IMR-90 (cell line): ENCODE data around the gene CACNB2. TPM values are rescaled to one million over a fixed set of nuclear protein-coding genes. Genes with fewer than 3 reads are reported as not detected.

ENCODE experiments used
- ATAC-seq: fragments of 200-7000 bp; cut with Tn5 transposase; 2 replicates; pipeline ENCODE4 v1.9.1; 2020; ENCODE audit warnings: low read depth, mild to moderate bottlenecking, moderate library complexity
- BruUV-seq: library from RNA; stranded (reverse); fragments of 400-500 nt; replicated peaks from 2 replicates; lab custom pipeline; 2021; lab: Mats Ljungman, UMichigan
- CTCF ChIA-PET: fragments of 300-600 bp; formaldehyde crosslinking; extraction: SDS; loops from one replicate; lab custom pipeline; 2021; ENCODE audit warnings: antibody characterized with exemption; lab: Yijun Ruan, JAX
- POLR2A ChIA-PET: fragments of 300-600 bp; sonication (Branson Sonifier 250); formaldehyde crosslinking; loops from one replicate; lab custom pipeline; 2022; ENCODE audit warnings: antibody characterized with exemption; ENCODE audit not compliant: unreplicated experiment; lab: Charles Lee
- DNase-seq: peaks from one replicate; pipeline ENCODE4 v3.0.0; 2013
- H2AFZ ChIP-seq: replicated peaks from 2 replicates; pipeline ENCODE3; 2013; ENCODE audit warnings: low read length, mild to moderate bottlenecking; ENCODE audit not compliant: poor library complexity
- H2AK5ac ChIP-seq: 2 replicates; pipeline ENCODE4 v1.6.1; 2013; ENCODE audit warnings: low read depth, low read length, inconsistent platforms
- H2AK9ac ChIP-seq: replicated peaks from 2 replicates; pipeline ENCODE3; 2013; ENCODE audit warnings: mild to moderate bottlenecking, low read depth, low read length, moderate library complexity; ENCODE audit not compliant: poor library complexity
- H2BK120ac ChIP-seq: 2 replicates; pipeline ENCODE4 v1.6.1; 2013; ENCODE audit warnings: low read depth, low read length, inconsistent platforms
- H2BK15ac ChIP-seq: 3 replicates; pipeline ENCODE4 v1.6.1; 2013; ENCODE audit warnings: low read depth, low read length, inconsistent platforms
- H2BK20ac ChIP-seq: 2 replicates; pipeline ENCODE4 v1.6.1; 2013; ENCODE audit warnings: low read depth, mild to moderate bottlenecking, inconsistent platforms, low read length, moderate library complexity
- H2BK5ac ChIP-seq: 2 replicates; pipeline ENCODE4 v1.6.1; 2013; ENCODE audit warnings: mild to moderate bottlenecking, low read depth, low read length, inconsistent platforms; ENCODE audit not compliant: poor library complexity, severe bottlenecking
- H3K14ac ChIP-seq: replicated peaks from 2 replicates; pipeline ENCODE4 v1.6.1; 2013; ENCODE audit warnings: low read depth, low read length, inconsistent platforms
- H3K18ac ChIP-seq: 2 replicates; pipeline ENCODE4 v1.6.1; 2013; ENCODE audit warnings: low read depth, low read length, control low read depth
- H3K23ac ChIP-seq: 2 replicates; pipeline ENCODE4 v1.6.1; 2013; ENCODE audit warnings: low read depth, low read length, inconsistent platforms
- H3K27ac ChIP-seq: 2 replicates; pipeline ENCODE4 v1.5.1; 2013; ENCODE audit warnings: mild to moderate bottlenecking, control low read depth, low read length; ENCODE audit not compliant: insufficient read depth
- H3K27me3 ChIP-seq: 2 replicates; pipeline ENCODE4 v1.6.1; 2013; ENCODE audit warnings: low read length; ENCODE audit not compliant: control insufficient read depth, insufficient read depth
- H3K36me3 ChIP-seq: 2 replicates; pipeline ENCODE4 v1.6.1; 2013; ENCODE audit warnings: low read length, mixed read lengths; ENCODE audit not compliant: control insufficient read depth, insufficient read depth
- H3K4ac ChIP-seq: 2 replicates; pipeline ENCODE4 v1.6.1; 2013; ENCODE audit warnings: low read depth, low read length, inconsistent platforms
- H3K4me1 ChIP-seq: 2 replicates; pipeline ENCODE4 v1.6.1; 2013; ENCODE audit warnings: low read length, mixed read lengths; ENCODE audit not compliant: control insufficient read depth, insufficient read depth
- H3K4me2 ChIP-seq: 2 replicates; pipeline ENCODE4 v1.6.1; 2013; ENCODE audit warnings: low read depth, mild to moderate bottlenecking, control low read depth, low read length, moderate library complexity
- H3K4me3 ChIP-seq: 2 replicates; pipeline ENCODE4 v1.5.1; 2013; ENCODE audit warnings: low read depth, mild to moderate bottlenecking, control low read depth, low read length, moderate library complexity; ENCODE audit not compliant: insufficient read depth
- H3K56ac ChIP-seq: 2 replicates; pipeline ENCODE4 v1.6.1; 2013; ENCODE audit warnings: low read length, inconsistent platforms; ENCODE audit not compliant: insufficient read depth; ENCODE audit errors: extremely low read depth
- H3K79me1 ChIP-seq, 2 experiments: 2 replicates each; pipeline ENCODE4 v1.6.1; 2013; ENCODE audit warnings: low read length in 2 of 2, inconsistent platforms in 1 of 2, low read depth in 1 of 2
- H3K9ac ChIP-seq: 2 replicates; pipeline ENCODE4 v1.6.1; 2013; ENCODE audit warnings: low read depth, low read length, control low read depth
- H3K9me1 ChIP-seq: 2 replicates; pipeline ENCODE4 v1.6.1; 2013; ENCODE audit warnings: low read length, inconsistent platforms; ENCODE audit not compliant: insufficient read depth
- H3K9me3 ChIP-seq: 2 replicates; pipeline ENCODE4 v1.6.1; 2013; ENCODE audit warnings: low read length; ENCODE audit not compliant: control insufficient read depth, insufficient read depth
- H4K20me1 ChIP-seq: 2 replicates; pipeline ENCODE4 v1.6.1; 2013; ENCODE audit warnings: low read length, inconsistent platforms; ENCODE audit not compliant: insufficient read depth
- H4K5ac ChIP-seq: 2 replicates; pipeline ENCODE4 v1.6.1; 2013; ENCODE audit warnings: mild to moderate bottlenecking, low read depth, low read length, control low read depth
- H4K8ac ChIP-seq, 2 experiments: 2 replicates each; pipeline ENCODE4 v1.6.1; 2013; ENCODE audit warnings: low read depth in 2 of 2, low read length in 2 of 2, control low read depth in 1 of 2, inconsistent platforms in 1 of 2
- H4K91ac ChIP-seq: 2 replicates; pipeline ENCODE4 v1.6.1; 2013; ENCODE audit warnings: low read depth, low read length, inconsistent platforms; ENCODE audit not compliant: insufficient read depth
- BHLHE40 ChIP-seq: fragments of 150-350 bp; IDR thresholded peaks from 2 replicates; pipeline ENCODE4 v1.6.1; 2016; ENCODE audit warnings: mild to moderate bottlenecking, low read depth, low read length
- CEBPB ChIP-seq: IDR thresholded peaks from 2 replicates; pipeline ENCODE4 v1.6.1; 2012; ENCODE audit warnings: low read depth, low read length, improper control_type of control experiment
- CHD1 ChIP-seq: IDR thresholded peaks from 2 replicates; pipeline ENCODE4 v1.6.1; 2012; ENCODE audit warnings: low read depth, low read length, improper control_type of control experiment
- FOS ChIP-seq: fragments of 150-350 bp; IDR thresholded peaks from 2 replicates; pipeline ENCODE4 v1.6.1; 2016; ENCODE audit warnings: low read depth, low read length
- MAFK ChIP-seq: IDR thresholded peaks from 2 replicates; pipeline ENCODE4 v1.6.1; 2012; ENCODE audit warnings: low read depth, low read length, improper control_type of control experiment
- POLR2A ChIP-seq: IDR thresholded peaks from 2 replicates; pipeline ENCODE4 v1.6.1; 2012; ENCODE audit warnings: mild to moderate bottlenecking, low read depth, low read length
- RAD21 ChIP-seq: IDR thresholded peaks from 2 replicates; pipeline ENCODE4 v1.6.1; 2012; ENCODE audit warnings: low read length, improper control_type of control experiment
- RCOR1 ChIP-seq: IDR thresholded peaks from 2 replicates; pipeline ENCODE4 v1.6.1; 2012; ENCODE audit warnings: mild to moderate bottlenecking, low read length, improper control_type of control experiment; ENCODE audit not compliant: insufficient replicate concordance
- RFX5 ChIP-seq: IDR thresholded peaks from 2 replicates; pipeline ENCODE4 v1.8.0; 2012; ENCODE audit warnings: low read depth, mild to moderate bottlenecking, low read length, moderate library complexity
- SMC3 ChIP-seq: fragments of 150-350 bp; IDR thresholded peaks from 2 replicates; pipeline ENCODE4 v1.6.1; 2016; ENCODE audit warnings: low read depth, mild to moderate bottlenecking, antibody characterized with exemption, low read length, moderate library complexity
- WGBS, 2 experiments: methylation state at CpG; one replicate each; pipeline versions ENCODE4 v1.1.5 to v1.1.7; 2013; ENCODE audit warnings: missing lambda C conversion rate in 2 of 2; ENCODE audit not compliant: insufficient read length in 1 of 2; ENCODE audit errors: extremely low coverage in 2 of 2; 5-methylcytosine and 5-hydroxymethylcytosine counted together
- dilution Hi-C: fragments of 300-500 bp; cut with HindIII; formaldehyde crosslinking; loops from one replicate; pipeline ENCODE4 v1.14.3; 2018; ENCODE audit warnings: low sequenced_read_pairs; ENCODE audit not compliant: unreplicated experiment
- in situ Hi-C: fragments of 300-500 bp; cut with MboI; formaldehyde crosslinking; loops from 3 replicates; pipeline ENCODE4 v1.14.3; 2019; ENCODE audit warnings: low sequenced_read_pairs, inconsistent platforms, mixed read lengths
- intact Hi-C: fragments of 100-400 bp; cut with micrococcal nuclease; formaldehyde crosslinking; loops from 2 replicates; pipeline ENCODE4 v1.10.0; 2022
- polyA plus RNA-seq, 3 experiments: library from polyadenylated mRNA; depleted of rRNA; stranded (reverse); fragments of >200 nt; gene quantifications; 2 replicates each; pipeline ENCODE4 v1.2.3, GENCODE V29; 2012; ENCODE audit warnings: low replicate concordance in 1 of 3
- total RNA-seq: library from RNA; depleted of rRNA; stranded (reverse); fragments of >200 nt; gene quantifications from 2 replicates; pipeline ENCODE4 v1.2.3, GENCODE V29; 2012
- TF ChIP-seq, protein P1 (sequence below): fragments of 150-350 bp; IDR thresholded peaks from 2 replicates; pipeline ENCODE4 v1.6.1; 2017; ENCODE audit warnings: mild to moderate bottlenecking, antibody characterized with exemption, low read length, low read depth
- TF ChIP-seq, protein P2 (sequence below): conservative IDR thresholded peaks from 2 replicates; pipeline ENCODE4 v1.5.1; 2012; ENCODE audit warnings: mild to moderate bottlenecking, low read depth, low read length, improper control_type of control experiment
- TF ChIP-seq, protein P3 (sequence below): fragments of 150-350 bp; IDR thresholded peaks from 2 replicates; pipeline ENCODE4 v1.6.1; 2016; ENCODE audit warnings: low read depth, mild to moderate bottlenecking, low read length, moderate library complexity, borderline replicate concordance

Gene CACNB2
- total and polyA plus RNA-seq, 2 of the 4 experiments (the other 2 are of a cell fraction) = 0.36 TPM

DNA sequence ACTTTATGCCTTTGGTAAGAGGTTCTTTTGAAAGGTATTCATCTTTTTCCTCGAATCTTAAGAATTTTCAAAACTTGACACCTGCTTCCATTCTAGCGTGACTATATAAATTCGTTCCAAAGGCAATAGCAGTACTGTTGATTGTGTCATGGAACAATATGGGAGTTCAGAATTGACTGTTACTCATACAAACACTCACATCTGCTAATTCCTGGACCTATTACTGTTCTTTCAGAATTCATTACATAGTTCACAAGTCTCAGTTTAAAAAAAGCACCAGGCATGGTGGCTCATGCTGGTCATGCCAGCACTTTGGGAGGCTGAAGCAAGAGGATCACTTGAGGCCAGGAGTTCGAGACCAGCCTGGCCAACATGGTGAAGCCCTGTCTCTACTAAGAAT is 80.9 kb downstream of the CACNB2 start:
- WGBS, 2 experiments = no CpG with 5 or more reads among the region's 4 CpGs
- no peaks in the 10 kb centered on the region for H3K9me1 ChIP-seq
- H4K8ac ChIP-seq = no peak overlapping the region
- H2BK5ac ChIP-seq = no peak overlapping the region
- H2AFZ ChIP-seq = no peak overlapping the region
- no peak overlapping the region for H2BK20ac ChIP-seq
- H2BK120ac ChIP-seq = no peak overlapping the region
- H3K36me3 ChIP-seq = no peaks in the 10 kb centered on the region
- H3K4me1 ChIP-seq = no peaks in the 10 kb centered on the region; the same call in 1 of the 2 replicates
- ATAC-seq = no peak
- H3K9me3 ChIP-seq = no peaks in the 10 kb centered on the region
- no peak overlapping the region for H3K23ac ChIP-seq
- H3K79me1 ChIP-seq = no peaks in the 10 kb centered on the region
- in situ Hi-C loops (loop anchor here (10.0 kb wide), 1 partner anchor 616 kb away; no protein-coding TSS in a partner anchor), dilution Hi-C loops (no loop called here), intact Hi-C loops (no loop called here)
- POLR2A ChIA-PET = no interaction called here
- TF ChIP-seq, protein P1, sequence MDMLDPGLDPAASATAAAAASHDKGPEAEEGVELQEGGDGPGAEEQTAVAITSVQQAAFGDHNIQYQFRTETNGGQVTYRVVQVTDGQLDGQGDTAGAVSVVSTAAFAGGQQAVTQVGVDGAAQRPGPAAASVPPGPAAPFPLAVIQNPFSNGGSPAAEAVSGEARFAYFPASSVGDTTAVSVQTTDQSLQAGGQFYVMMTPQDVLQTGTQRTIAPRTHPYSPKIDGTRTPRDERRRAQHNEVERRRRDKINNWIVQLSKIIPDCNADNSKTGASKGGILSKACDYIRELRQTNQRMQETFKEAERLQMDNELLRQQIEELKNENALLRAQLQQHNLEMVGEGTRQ = no peak
- TF ChIP-seq RFX5 (no peak), BHLHE40 (no peak), POLR2A (no peak), RAD21 (no peak), FOS (no peak), SMC3 (no peak), CEBPB (no peak), CHD1 (no peak), MAFK (no peak), RCOR1 (no peak)
- TF ChIP-seq, protein P2, sequence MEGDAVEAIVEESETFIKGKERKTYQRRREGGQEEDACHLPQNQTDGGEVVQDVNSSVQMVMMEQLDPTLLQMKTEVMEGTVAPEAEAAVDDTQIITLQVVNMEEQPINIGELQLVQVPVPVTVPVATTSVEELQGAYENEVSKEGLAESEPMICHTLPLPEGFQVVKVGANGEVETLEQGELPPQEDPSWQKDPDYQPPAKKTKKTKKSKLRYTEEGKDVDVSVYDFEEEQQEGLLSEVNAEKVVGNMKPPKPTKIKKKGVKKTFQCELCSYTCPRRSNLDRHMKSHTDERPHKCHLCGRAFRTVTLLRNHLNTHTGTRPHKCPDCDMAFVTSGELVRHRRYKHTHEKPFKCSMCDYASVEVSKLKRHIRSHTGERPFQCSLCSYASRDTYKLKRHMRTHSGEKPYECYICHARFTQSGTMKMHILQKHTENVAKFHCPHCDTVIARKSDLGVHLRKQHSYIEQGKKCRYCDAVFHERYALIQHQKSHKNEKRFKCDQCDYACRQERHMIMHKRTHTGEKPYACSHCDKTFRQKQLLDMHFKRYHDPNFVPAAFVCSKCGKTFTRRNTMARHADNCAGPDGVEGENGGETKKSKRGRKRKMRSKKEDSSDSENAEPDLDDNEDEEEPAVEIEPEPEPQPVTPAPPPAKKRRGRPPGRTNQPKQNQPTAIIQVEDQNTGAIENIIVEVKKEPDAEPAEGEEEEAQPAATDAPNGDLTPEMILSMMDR = no peak
- TF ChIP-seq, protein P3, sequence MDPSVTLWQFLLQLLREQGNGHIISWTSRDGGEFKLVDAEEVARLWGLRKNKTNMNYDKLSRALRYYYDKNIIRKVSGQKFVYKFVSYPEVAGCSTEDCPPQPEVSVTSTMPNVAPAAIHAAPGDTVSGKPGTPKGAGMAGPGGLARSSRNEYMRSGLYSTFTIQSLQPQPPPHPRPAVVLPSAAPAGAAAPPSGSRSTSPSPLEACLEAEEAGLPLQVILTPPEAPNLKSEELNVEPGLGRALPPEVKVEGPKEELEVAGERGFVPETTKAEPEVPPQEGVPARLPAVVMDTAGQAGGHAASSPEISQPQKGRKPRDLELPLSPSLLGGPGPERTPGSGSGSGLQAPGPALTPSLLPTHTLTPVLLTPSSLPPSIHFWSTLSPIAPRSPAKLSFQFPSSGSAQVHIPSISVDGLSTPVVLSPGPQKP = no peak
- H3K4ac ChIP-seq = no peak overlapping the region
- no peak overlapping the region for H2AK9ac ChIP-seq
- CTCF ChIA-PET = no interaction called here
- no peak overlapping the region for H3K56ac ChIP-seq
- BruUV-seq = no TSS peak
- DNase-seq = peak; percentile 18
- H2AK5ac ChIP-seq = no peak overlapping the region
- no peak overlapping the region for H2BK15ac ChIP-seq
- no peak overlapping the region for H3K18ac ChIP-seq
- H3K27me3 ChIP-seq = peaks cover 4% of the 10 kb centered on the region
- H4K91ac ChIP-seq = no peak overlapping the region
- H3K4me2 ChIP-seq = no peak overlapping the region
- H3K4me3 ChIP-seq = no peak overlapping the region
- no peak overlapping the region for H4K5ac ChIP-seq
- no peak overlapping the region for H3K27ac ChIP-seq
- no peak overlapping the region for H3K9ac ChIP-seq
- H3K14ac ChIP-seq = no peak overlapping the region
- no peaks in the 10 kb centered on the region for H4K20me1 ChIP-seq
